ENCODE measurements around the gene ORC6. TPM values are rescaled to one million over a fixed set of nuclear protein-coding genes. Genes with fewer than 3 reads are reported as not detected.

The ORC6 gene
- polyA plus RNA-seq, 4 donors, result 16.2 to 36.3 (median 24.2) TPM

GRCh38 chr16:46730126-46730525, 40.7 kb downstream of the ORC6 start:
- DNase-seq (ENCODE audit: low read depth in 4 of 4, low spot score in 2 of 4), result no peak

- DNase-seq (ENCODE audit: low read depth in 4 of 4, low spot score in 2 of 4), result no peak
Measured at GRCh38 chr16:46730801-46731690, 41.6 kb downstream of the ORC6 start.

- no peak for DNase-seq (ENCODE audit: low read depth in 4 of 4, low spot score in 2 of 4)
Measured at GRCh38 chr16:46731691-46732555, 42.5 kb downstream of the ORC6 start.

- DNase-seq (ENCODE audit: low read depth in 4 of 4, low spot score in 2 of 4), result no peak
Measured at GRCh38 chr16:46732561-46732960, 43.1 kb downstream of the ORC6 start.

- no peak for DNase-seq (ENCODE audit: low read depth in 4 of 4, low spot score in 2 of 4)
Measured at GRCh38 chr16:46733319-46733830, 43.9 kb downstream of the ORC6 start.

GRCh38 chr16:46736695-46737094, 47.2 kb downstream of the ORC6 start:
- DNase-seq (ENCODE audit: low read depth in 4 of 4, low spot score in 2 of 4), result no peak

- DNase-seq (ENCODE audit: low read depth in 4 of 4, low spot score in 2 of 4), result no peak
Measured at GRCh38 chr16:46737621-46738214, 48.3 kb downstream of the ORC6 start.

- DNase-seq (ENCODE audit: low read depth in 4 of 4, low spot score in 2 of 4), result no peak
Measured at GRCh38 chr16:46739934-46740333, 50.5 kb downstream of the ORC6 start.

GRCh38 chr16:46743232-46743719, 53.8 kb downstream of the ORC6 start:
- DNase-seq (ENCODE audit: low read depth in 4 of 4, low spot score in 2 of 4), result no peak

- no peak for DNase-seq (ENCODE audit: low read depth in 4 of 4, low spot score in 2 of 4)
Measured at GRCh38 chr16:46745617-46746016, 56.2 kb downstream of the ORC6 start.

GRCh38 chr16:46746821-46747776, 57.6 kb downstream of the ORC6 start:
- DNase-seq (ENCODE audit: low read depth in 4 of 4, low spot score in 2 of 4), result no peak

Other genes with a start within 250 kb of the ORC6 start
- 10 to 100 TPM in 1 of 4 donors, 1 to 10 TPM in 3; 7.7 to 10.5 (median 8.5) TPM for gene SHCBP1, start 68.3 kb upstream of the ORC6 start, polyA plus RNA-seq (ENCODE audit: insufficient read length in 4 of 4)
- 100 to 1,000 TPM; 133 to 166 (median 148) TPM for gene VPS35, start 481 bp upstream of the ORC6 start, polyA plus RNA-seq (ENCODE audit: insufficient read length in 4 of 4)
- gene MYLK3, start 58.7 kb downstream of the ORC6 start, polyA plus RNA-seq (ENCODE audit: insufficient read length in 4 of 4), result 1 to 10 TPM in 2 of 4 donors, under 1 TPM in 2; 0.59 to 1.1 (median 1.0) TPM
- gene C16orf87, start 141.5 kb downstream of the ORC6 start, polyA plus RNA-seq (ENCODE audit: insufficient read length in 4 of 4), result 10 to 100 TPM; 27.5 to 32.4 (median 30.0) TPM
- 10 to 100 TPM; 23.4 to 36.9 (median 28.8) TPM for gene GPT2, start 194.7 kb downstream of the ORC6 start, polyA plus RNA-seq (ENCODE audit: insufficient read length in 4 of 4)